ENCODE data around the gene LARGE1. TPM values are rescaled to one million over a fixed set of nuclear protein-coding genes. Genes with fewer than 3 reads are reported as not detected.
"Not testable (repeated sequence)": the region's sequence is repeated elsewhere in the genome, so short reads cannot be mapped to it uniquely, and the experiment has no call there.

LARGE1 gene
- total RNA-seq, 1 experiment from 2014 or later = 30.7 TPM

DNA sequence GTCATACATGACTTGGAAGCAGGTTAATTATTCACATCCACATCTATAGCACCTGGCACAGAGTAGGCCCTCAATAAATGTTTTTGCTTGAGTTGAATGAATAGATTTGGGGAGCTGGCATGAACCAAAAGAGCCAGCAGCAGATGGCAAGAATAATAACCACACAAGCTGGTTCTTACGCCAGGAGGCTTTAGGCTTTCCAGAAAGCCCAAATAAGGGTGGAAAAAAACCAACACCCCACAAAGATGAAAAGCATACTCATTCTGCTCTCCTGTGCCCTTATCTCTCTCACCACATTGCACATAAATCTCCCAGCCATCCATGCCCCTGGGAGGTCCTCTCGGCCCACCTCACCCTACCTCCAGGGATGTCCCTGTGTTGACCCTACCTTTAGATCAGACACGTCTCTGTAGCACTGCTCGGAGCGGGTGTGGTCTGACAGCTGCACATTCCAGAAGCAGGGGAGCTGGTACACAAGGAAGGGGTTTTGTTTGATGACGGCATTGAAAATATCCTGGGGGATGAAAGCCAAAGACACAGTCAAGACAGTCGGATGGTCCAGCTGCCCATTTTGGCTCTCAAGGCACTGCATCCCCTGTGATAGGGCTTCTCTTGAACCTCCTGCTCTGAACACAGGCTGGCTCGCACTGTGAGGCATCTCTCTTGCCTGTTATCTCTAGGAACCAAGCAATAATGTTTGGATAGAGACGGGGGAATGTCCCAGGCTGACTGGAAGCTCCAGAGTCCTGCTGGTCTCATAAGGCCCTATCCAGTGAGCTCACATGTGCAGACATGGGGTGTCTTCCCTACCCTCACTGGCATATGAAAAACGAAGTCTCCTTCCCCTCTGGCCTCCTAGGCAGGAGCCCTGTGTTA, 538.5 kb downstream of the LARGE1 start:
- H3K36me3 ChIP-seq (replicated peaks; ENCODE audit: control insufficient read depth, insufficient read depth, low read length) = no peaks in the 10 kb centered on the region; the same call in none of the 2 replicates
- H3K4me3 ChIP-seq (ENCODE audit: insufficient read depth, low read depth, low read length) = no peak overlapping the region
- H3K27me3 ChIP-seq (ENCODE audit: control insufficient read depth, insufficient read depth, low read length) = no peaks in the 10 kb centered on the region
- DNase-seq = no peak

- Histone ChIP-seq H3K27me3 (ENCODE audit: control insufficient read depth, insufficient read depth, low read length) (no peaks in the 10 kb centered on the region), H3K4me3 (ENCODE audit: insufficient read depth, low read depth, low read length) (no peak overlapping the region), H3K36me3 (replicated peaks; ENCODE audit: control insufficient read depth, insufficient read depth, low read length) (no peaks in the 10 kb centered on the region; the same call in none of the 2 replicates)
- DNase-seq = no peak
These were observed 539.3 kb downstream of the LARGE1 start for GRCh38 chr22:33380789-33381530.

DNA sequence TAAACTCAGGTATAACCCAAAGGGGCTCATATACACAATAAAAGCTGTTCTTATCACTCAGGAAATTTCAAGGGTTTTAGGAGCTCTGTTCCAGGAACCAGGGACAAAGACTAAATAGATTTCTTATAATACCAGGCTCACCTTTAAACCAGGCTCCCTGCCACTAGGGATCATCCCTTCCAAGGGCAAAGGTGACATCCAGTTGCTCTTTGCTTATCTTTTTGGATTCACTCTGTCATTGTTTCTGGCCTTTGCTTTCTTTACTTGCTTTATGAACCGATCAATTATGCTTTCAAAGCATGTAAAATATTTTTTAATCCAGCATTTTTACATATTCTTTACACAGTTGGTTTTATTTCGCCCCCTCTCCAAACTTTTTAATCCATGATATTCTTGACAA, 540.4 kb downstream of the LARGE1 start:
- no peaks in the 10 kb centered on the region for H3K27me3 ChIP-seq (ENCODE audit: control insufficient read depth, insufficient read depth, low read length)
- no peaks in the 10 kb centered on the region; the same call in none of the 2 replicates for H3K36me3 ChIP-seq (replicated peaks; ENCODE audit: control insufficient read depth, insufficient read depth, low read length)
- no peak for DNase-seq
- H3K4me3 ChIP-seq (ENCODE audit: insufficient read depth, low read depth, low read length) = no peak overlapping the region

DNA sequence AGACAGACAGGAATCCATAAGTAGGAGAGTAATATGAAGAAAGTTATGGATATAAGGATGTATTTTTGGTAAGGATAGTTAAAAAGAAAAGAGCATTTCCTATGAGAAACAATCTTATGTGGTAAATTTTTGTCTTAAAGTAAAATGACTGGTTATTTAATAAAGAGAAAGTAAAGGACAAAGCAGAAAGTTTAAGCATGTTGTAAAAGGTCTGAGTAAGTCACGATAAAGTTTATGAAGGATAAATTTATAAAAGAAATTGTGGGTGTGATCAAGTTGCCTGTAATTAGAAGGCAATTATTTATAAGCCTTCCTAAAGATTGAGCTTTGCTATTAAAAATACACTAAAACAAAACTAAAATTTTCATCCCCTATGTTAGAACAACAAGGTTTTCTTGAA, 547.4 kb downstream of the LARGE1 start:
- no peak overlapping the region for H3K4me3 ChIP-seq (ENCODE audit: insufficient read depth, low read depth, low read length)
- H3K27me3 ChIP-seq (ENCODE audit: control insufficient read depth, insufficient read depth, low read length) = no peaks in the 10 kb centered on the region
- DNase-seq = no peak
- H3K36me3 ChIP-seq (replicated peaks; ENCODE audit: control insufficient read depth, insufficient read depth, low read length) = no peaks in the 10 kb centered on the region

GRCh38 chr22:33363256-33363655, 557.0 kb downstream of the LARGE1 start:
- DNase-seq; H3K36me3 ChIP-seq (replicated peaks; ENCODE audit: control insufficient read depth, insufficient read depth, low read length); H3K4me3 ChIP-seq (ENCODE audit: insufficient read depth, low read depth, low read length); H3K27me3 ChIP-seq (ENCODE audit: control insufficient read depth, insufficient read depth, low read length): not testable (repeated sequence)

- no peak overlapping the region for H3K4me3 ChIP-seq (ENCODE audit: insufficient read depth, low read depth, low read length)
- no peaks in the 10 kb centered on the region for H3K36me3 ChIP-seq (replicated peaks; ENCODE audit: control insufficient read depth, insufficient read depth, low read length)
- no peaks in the 10 kb centered on the region for H3K27me3 ChIP-seq (ENCODE audit: control insufficient read depth, insufficient read depth, low read length)
- DNase-seq = no peak
These were observed 557.6 kb downstream of the LARGE1 start for GRCh38 chr22:33362702-33363101.

GRCh38 chr22:33361581-33361980, 558.7 kb downstream of the LARGE1 start:
- Histone ChIP-seq H3K27me3 (ENCODE audit: control insufficient read depth, insufficient read depth, low read length) (no peaks in the 10 kb centered on the region), H3K4me3 (ENCODE audit: insufficient read depth, low read depth, low read length) (no peak overlapping the region), H3K36me3 (replicated peaks; ENCODE audit: control insufficient read depth, insufficient read depth, low read length) (no peaks in the 10 kb centered on the region)
- peak; percentile 20 for DNase-seq

- Histone ChIP-seq H3K36me3 (replicated peaks; ENCODE audit: control insufficient read depth, insufficient read depth, low read length) (no peaks in the 10 kb centered on the region), H3K27me3 (ENCODE audit: control insufficient read depth, insufficient read depth, low read length) (no peaks in the 10 kb centered on the region), H3K4me3 (ENCODE audit: insufficient read depth, low read depth, low read length) (no peak overlapping the region)
- no peak for DNase-seq
These were observed 562.3 kb downstream of the LARGE1 start for GRCh38 chr22:33357981-33358399.

DNA sequence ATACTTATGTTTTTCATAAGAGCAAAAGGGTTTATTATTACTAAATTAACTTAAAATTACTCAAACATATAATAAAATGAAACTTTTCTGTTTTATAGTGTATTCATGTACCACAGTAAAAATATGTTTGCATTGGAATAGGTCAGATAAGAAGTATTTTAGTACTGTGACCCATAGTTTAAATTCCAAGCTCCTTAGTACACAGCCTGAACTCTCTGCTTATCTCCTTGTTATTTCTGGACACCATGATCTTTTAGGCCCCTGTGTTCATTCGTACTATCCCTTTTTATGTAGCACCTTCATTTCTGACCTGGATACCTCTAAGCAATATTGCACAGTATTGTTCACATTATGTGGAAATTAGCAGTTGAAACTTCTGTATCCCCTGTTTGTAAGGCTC, 565.3 kb downstream of the LARGE1 start:
- Histone ChIP-seq H3K36me3 (replicated peaks; ENCODE audit: control insufficient read depth, insufficient read depth, low read length) (no peaks in the 10 kb centered on the region; the same call in 1 of the 2 replicates), H3K27me3 (ENCODE audit: control insufficient read depth, insufficient read depth, low read length) (no peaks in the 10 kb centered on the region), H3K4me3 (ENCODE audit: insufficient read depth, low read depth, low read length) (no peak overlapping the region)
- no peak for DNase-seq

GRCh38 chr22:33353502-33353901, 566.8 kb downstream of the LARGE1 start:
- H3K36me3 ChIP-seq (replicated peaks; ENCODE audit: control insufficient read depth, insufficient read depth, low read length) = no peaks in the 10 kb centered on the region; the same call in 1 of the 2 replicates
- no peak for DNase-seq
- H3K27me3 ChIP-seq (ENCODE audit: control insufficient read depth, insufficient read depth, low read length) = no peaks in the 10 kb centered on the region
- H3K4me3 ChIP-seq (ENCODE audit: insufficient read depth, low read depth, low read length) = no peak overlapping the region

DNA sequence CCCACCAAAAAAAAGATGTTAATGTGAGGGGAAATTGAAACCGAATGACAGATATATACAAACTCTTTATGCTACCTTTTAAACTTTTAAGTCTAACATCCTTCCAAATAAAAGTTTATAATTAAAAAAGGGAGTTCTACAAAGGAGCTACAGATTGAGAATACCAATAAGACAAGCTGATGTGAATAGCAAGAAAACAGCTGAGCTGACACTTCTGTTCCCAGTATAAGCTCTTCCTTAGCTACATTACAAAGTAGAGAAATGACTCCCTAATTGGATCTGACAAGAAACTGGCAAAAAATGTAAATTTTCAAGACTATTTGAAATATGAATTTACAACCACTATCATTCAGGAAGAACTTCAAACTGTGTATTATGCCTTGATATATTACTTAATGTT, 567.5 kb downstream of the LARGE1 start:
- no peak for DNase-seq
- Histone ChIP-seq H3K27me3 (ENCODE audit: control insufficient read depth, insufficient read depth, low read length) (no peaks in the 10 kb centered on the region), H3K4me3 (ENCODE audit: insufficient read depth, low read depth, low read length) (no peak overlapping the region), H3K36me3 (replicated peaks; ENCODE audit: control insufficient read depth, insufficient read depth, low read length) (no peaks in the 10 kb centered on the region; the same call in none of the 2 replicates)

GRCh38 chr22:33350961-33351360, 569.3 kb downstream of the LARGE1 start:
- Histone ChIP-seq H3K27me3 (ENCODE audit: control insufficient read depth, insufficient read depth, low read length) (no peaks in the 10 kb centered on the region), H3K36me3 (replicated peaks; ENCODE audit: control insufficient read depth, insufficient read depth, low read length) (no peaks in the 10 kb centered on the region; the same call in none of the 2 replicates)
- DNase-seq = no peak

DNA sequence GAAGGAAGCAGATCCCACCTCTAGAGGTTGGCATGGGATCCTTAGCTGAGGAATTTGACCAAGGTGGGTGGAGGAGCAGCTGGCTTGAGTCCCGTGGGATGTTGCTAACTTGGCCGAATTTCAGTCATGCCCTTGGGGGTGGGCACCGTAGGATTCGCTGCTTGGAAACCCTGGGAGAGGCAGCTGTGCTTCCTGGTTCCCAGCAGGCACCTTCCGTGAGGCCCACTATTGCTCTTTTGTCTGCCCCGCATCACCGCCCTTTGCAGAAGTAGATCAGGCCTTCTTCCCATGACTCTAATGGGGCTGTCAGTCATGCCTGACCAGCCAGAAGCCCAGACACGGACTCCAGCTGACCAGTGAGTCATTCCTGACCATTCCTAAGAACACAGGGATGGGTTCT, 569.8 kb downstream of the LARGE1 start:
- H3K36me3 ChIP-seq (replicated peaks; ENCODE audit: control insufficient read depth, insufficient read depth, low read length) = no peaks in the 10 kb centered on the region; the same call in none of the 2 replicates
- no peak for DNase-seq
- H3K27me3 ChIP-seq (ENCODE audit: control insufficient read depth, insufficient read depth, low read length) = no peaks in the 10 kb centered on the region
- no peak overlapping the region for H3K4me3 ChIP-seq (ENCODE audit: insufficient read depth, low read depth, low read length)

More at GRCh38 chr22:33350961-33351360, 569.3 kb downstream of the LARGE1 start:
- no peak overlapping the region for H3K4me3 ChIP-seq (ENCODE audit: insufficient read depth, low read depth, low read length)

DNA sequence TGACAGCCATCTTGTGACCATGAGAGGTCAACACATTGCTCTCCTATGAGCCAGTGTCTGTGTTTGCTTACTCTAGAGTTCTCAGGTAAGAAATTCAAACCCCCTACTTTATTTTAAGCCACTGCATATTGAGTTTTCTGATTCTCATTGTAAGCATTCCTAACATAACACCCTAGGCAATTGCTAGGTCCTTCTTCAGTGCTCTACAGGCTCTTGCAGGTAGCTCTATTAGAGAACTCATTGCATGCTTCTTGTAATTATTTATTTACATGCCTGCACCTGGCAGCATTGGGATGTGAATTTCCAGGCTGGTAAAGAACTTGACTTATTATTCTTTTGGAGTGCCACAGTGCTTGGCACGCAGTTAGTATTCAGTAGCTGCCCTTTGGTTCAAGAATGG, 573.3 kb downstream of the LARGE1 start:
- Histone ChIP-seq H3K4me3 (ENCODE audit: insufficient read depth, low read depth, low read length) (no peak overlapping the region), H3K27me3 (ENCODE audit: control insufficient read depth, insufficient read depth, low read length) (no peaks in the 10 kb centered on the region), H3K36me3 (replicated peaks; ENCODE audit: control insufficient read depth, insufficient read depth, low read length) (no peaks in the 10 kb centered on the region; the same call in none of the 2 replicates)
- DNase-seq = no peak

GRCh38 chr22:33341611-33342010, 578.7 kb downstream of the LARGE1 start:
- Histone ChIP-seq H3K27me3 (ENCODE audit: control insufficient read depth, insufficient read depth, low read length) (no peaks in the 10 kb centered on the region), H3K36me3 (replicated peaks; ENCODE audit: control insufficient read depth, insufficient read depth, low read length) (no peaks in the 10 kb centered on the region; the same call in 1 of the 2 replicates), H3K4me3 (ENCODE audit: insufficient read depth, low read depth, low read length) (no peak overlapping the region)
- no peak for DNase-seq

Measured in H7 (cell line).